H1 (cell line): ENCODE data around the gene TSGA10IP. TPM values are rescaled to one million over a fixed set of nuclear protein-coding genes. Genes with fewer than 3 reads are reported as not detected.
A peak's percentile ranks its signal among the peaks of the same experiment; 100 is the strongest.

ENCODE experiments used
- CTCF ChIA-PET: fragments of 300-600 bp; sonication (Branson Sonifier 250); formaldehyde crosslinking; loops from one replicate; lab custom pipeline; 2021; ENCODE audit not compliant: partially characterized antibody; lab: Charles Lee
- POLR2A ChIA-PET: fragments of 300-600 bp; sonication (Branson Sonifier 250); formaldehyde crosslinking; loops from one replicate; lab custom pipeline; 2021; ENCODE audit warnings: inconsistent platforms; ENCODE audit not compliant: partially characterized antibody; lab: Charles Lee
- DNase-seq, 2 experiments: peaks; one replicate each; pipeline versions ENCODE4 v3.0.0 to v3.0.0-alpha.2; 2010 to 2022; ENCODE audit warnings: low spot score in 2 of 2, low read depth in 1 of 2, mixed read lengths in 1 of 2
- FAIRE-seq: peaks from 2 replicates; lab custom pipeline; 2011; peaks lifted over from hg19 to GRCh38; lab: Jason Lieb, UNC
- H2AFZ ChIP-seq: 2 replicates; pipeline ENCODE4 v1.8.1; 2012; ENCODE audit warnings: low read length, inconsistent platforms
- H2AK5ac ChIP-seq: 2 replicates; pipeline ENCODE4 v1.6.1; 2013; ENCODE audit warnings: low read depth, low read length
- H2BK120ac ChIP-seq: replicated peaks from 2 replicates; pipeline ENCODE3; 2013; ENCODE audit warnings: low read depth, low read length, inconsistent platforms
- H2BK12ac ChIP-seq: 2 replicates; pipeline ENCODE4 v1.6.1; 2013; ENCODE audit warnings: low read depth, low read length
- H2BK15ac ChIP-seq: 2 replicates; pipeline ENCODE4 v1.6.1; 2013; ENCODE audit warnings: low read length
- H2BK20ac ChIP-seq: 2 replicates; pipeline ENCODE4 v1.6.1; 2013; ENCODE audit warnings: low read length
- H2BK5ac ChIP-seq: 2 replicates; pipeline ENCODE4 v1.6.1; 2013; ENCODE audit warnings: low read depth, low read length
- H3K14ac ChIP-seq: 2 replicates; pipeline ENCODE4 v1.6.1; 2013; ENCODE audit warnings: inconsistent platforms; ENCODE audit not compliant: insufficient read length
- H3K18ac ChIP-seq: 2 replicates; pipeline ENCODE4 v1.6.1; 2013; ENCODE audit warnings: low read length; ENCODE audit errors: extremely low read depth
- H3K23ac ChIP-seq: 2 replicates; pipeline ENCODE4 v1.6.1; 2013; ENCODE audit warnings: inconsistent platforms; ENCODE audit not compliant: insufficient read length
- H3K23me2 ChIP-seq: 2 replicates; pipeline ENCODE4 v1.6.1; 2013; ENCODE audit warnings: low read depth, low read length
- H3K27ac ChIP-seq: 2 replicates; pipeline ENCODE4 v1.6.1; 2011; ENCODE audit warnings: low read depth, low read length, inconsistent platforms
- H3K27me3 ChIP-seq, 4 experiments: replicated peaks in 1 of 4; 1 replicate in 1 of 4; 2 replicates in 3 of 4; pipeline versions ENCODE4 v1.6.1 to v1.8.1; 2011 to 2013; ENCODE audit warnings: low read length in 3 of 4, mild to moderate bottlenecking in 3 of 4, inconsistent platforms in 2 of 4, mixed read lengths in 2 of 4, moderate library complexity in 1 of 4; ENCODE audit not compliant: control insufficient read depth in 3 of 4, insufficient read depth in 3 of 4; ENCODE audit errors: extremely low read depth in 1 of 4
- H3K36me3 ChIP-seq, 4 experiments: 2 replicates each; pipeline versions ENCODE4 v1.6.1 to v1.8.1; 2011 to 2013; ENCODE audit warnings: mild to moderate bottlenecking in 4 of 4, low read length in 3 of 4, moderate library complexity in 2 of 4, control low read depth in 1 of 4, inconsistent platforms in 1 of 4; ENCODE audit not compliant: insufficient read depth in 4 of 4, control insufficient read depth in 2 of 4
- H3K4ac ChIP-seq: replicated peaks from 2 replicates; pipeline ENCODE3; 2013; ENCODE audit warnings: low read length, low read depth, mixed read lengths, inconsistent platforms; ENCODE audit not compliant: insufficient read length
- H3K4me1 ChIP-seq, 4 experiments: replicated peaks in 1 of 4; 1 replicate in 1 of 4; 2 replicates in 3 of 4; pipeline versions ENCODE4 v1.6.1 to v1.8.1; 2011 to 2013; ENCODE audit warnings: low read length in 3 of 4, inconsistent platforms in 2 of 4, mixed read lengths in 1 of 4; ENCODE audit not compliant: insufficient read depth in 4 of 4, control insufficient read depth in 3 of 4
- H3K4me2 ChIP-seq, 2 experiments: 2 replicates each; pipeline versions ENCODE4 v1.6.1 to v1.8.1; 2011 to 2013; ENCODE audit warnings: low read depth in 2 of 2, low read length in 2 of 2, control low read depth in 1 of 2, inconsistent platforms in 1 of 2, mild to moderate bottlenecking in 1 of 2; ENCODE audit not compliant: insufficient read depth in 1 of 2
- H3K4me3 ChIP-seq, 4 experiments: fragments of 200-600, 300-600 bp in 1 of 4; sonication (generic), shearing (Covaris generic), sonication (Bioruptor Twin) in 1 of 4; 2 replicates each; pipeline versions ENCODE4 v1.5.1 to v1.8.1; 2011 to 2016; ENCODE audit warnings: low read length in 4 of 4, low read depth in 3 of 4, control low read depth in 2 of 4, inconsistent platforms in 2 of 4, mild to moderate bottlenecking in 2 of 4, mixed read lengths in 1 of 4, moderate library complexity in 1 of 4; ENCODE audit not compliant: insufficient read depth in 2 of 4; ENCODE audit errors: extremely low read depth in 1 of 4
- H3K56ac ChIP-seq: replicated peaks from 2 replicates; pipeline ENCODE3; 2013; ENCODE audit warnings: low read depth, mild to moderate bottlenecking, mixed read lengths, low read length, inconsistent platforms; ENCODE audit not compliant: insufficient read length
- H3K79me1 ChIP-seq: 2 replicates; pipeline ENCODE4 v1.6.1; 2013; ENCODE audit warnings: low read depth, low read length, control low read depth
- H3K79me2 ChIP-seq, 2 experiments: 2 replicates each; pipeline versions ENCODE4 v1.6.1 to v1.8.1; 2012 to 2013; ENCODE audit warnings: low read length in 2 of 2, mild to moderate bottlenecking in 2 of 2, inconsistent platforms in 1 of 2; ENCODE audit not compliant: insufficient read depth in 2 of 2, control insufficient read depth in 1 of 2
- H3K9ac ChIP-seq, 4 experiments: replicated peaks in 1 of 4; 1 replicate in 1 of 4; 2 replicates in 3 of 4; pipeline versions ENCODE4 v1.6.1 to v1.8.1; 2011 to 2013; ENCODE audit warnings: low read depth in 3 of 4, low read length in 3 of 4, control low read depth in 2 of 4, mild to moderate bottlenecking in 2 of 4, moderate library complexity in 2 of 4, inconsistent platforms in 1 of 4; ENCODE audit errors: extremely low read depth in 1 of 4
- H3K9me3 ChIP-seq, 2 experiments: 2 replicates each; pipeline versions ENCODE4 v1.6.1 to v1.8.1; 2012 to 2013; ENCODE audit warnings: mild to moderate bottlenecking in 2 of 2, moderate library complexity in 2 of 2, control low read depth in 1 of 2, inconsistent platforms in 1 of 2, low read depth in 1 of 2, low read length in 1 of 2, mixed read lengths in 1 of 2; ENCODE audit not compliant: insufficient read depth in 2 of 2
- H4K20me1 ChIP-seq, 2 experiments: replicated peaks in 1 of 2; 2 replicates each; pipeline versions ENCODE3 to v1.8.1; 2011 to 2013; ENCODE audit warnings: inconsistent platforms in 2 of 2, low read length in 2 of 2, mild to moderate bottlenecking in 1 of 2; ENCODE audit not compliant: insufficient read depth in 2 of 2, control insufficient read depth in 1 of 2
- H4K5ac ChIP-seq: 2 replicates; pipeline ENCODE4 v1.6.1; 2013; ENCODE audit warnings: low read length, low read depth, mixed read lengths, inconsistent platforms; ENCODE audit not compliant: insufficient read length
- H4K8ac ChIP-seq: 2 replicates; pipeline ENCODE4 v1.8.0; 2013; ENCODE audit warnings: mild to moderate bottlenecking, moderate library complexity, low read length, inconsistent platforms; ENCODE audit not compliant: insufficient read depth; ENCODE audit errors: extremely low read depth
- H4K91ac ChIP-seq: replicated peaks from 2 replicates; pipeline ENCODE3; 2013; ENCODE audit warnings: low read length, mixed read lengths, inconsistent platforms; ENCODE audit not compliant: insufficient read length
- CHD1 ChIP-seq: IDR thresholded peaks from 2 replicates; pipeline ENCODE4 v1.6.1; 2012; ENCODE audit warnings: low read depth, low read length, improper control_type of control experiment
- CTCF ChIP-seq, 3 experiments: IDR thresholded peaks; 1 replicate in 2 of 3; 2 replicates in 1 of 3; pipeline versions ENCODE4 v1.5.1 to v1.6.1; 2011; ENCODE audit warnings: low read length in 3 of 3, mild to moderate bottlenecking in 3 of 3, inconsistent platforms in 2 of 3, low read depth in 1 of 3, moderate library complexity in 1 of 3; ENCODE audit not compliant: insufficient read depth in 1 of 3; ENCODE audit errors: control extremely low read depth in 1 of 3
- HDAC6 ChIP-seq: IDR thresholded peaks from one replicate; pipeline ENCODE4 v1.7.1; 2012; ENCODE audit warnings: low read depth, mild to moderate bottlenecking, inconsistent platforms, low read length, moderate library complexity
- KDM4A ChIP-seq: IDR thresholded peaks from one replicate; pipeline ENCODE4 v1.7.1; 2012; ENCODE audit warnings: low read depth, mild to moderate bottlenecking, moderate library complexity, low read length, inconsistent platforms; ENCODE audit not compliant: severe bottlenecking
- POLR2A ChIP-seq, 2 experiments: IDR thresholded peaks; 1 replicate in 1 of 2; 2 replicates in 1 of 2; pipeline ENCODE4 v1.6.1; 2011; ENCODE audit warnings: low read depth in 2 of 2, low read length in 2 of 2, mild to moderate bottlenecking in 2 of 2; ENCODE audit errors: control extremely low read depth in 1 of 2
- POU5F1 ChIP-seq: IDR thresholded peaks from 2 replicates; pipeline ENCODE4 v1.6.1; 2011; ENCODE audit warnings: low read depth, mild to moderate bottlenecking, low read length, moderate library complexity
- RFX5 ChIP-seq: IDR thresholded peaks from 2 replicates; pipeline ENCODE4 v1.6.1; 2011; ENCODE audit warnings: low read depth, low read length, improper control_type of control experiment, borderline replicate concordance
- RNF2 ChIP-seq: fragments of 200-900, 300-1000 bp; sonication (generic); IDR thresholded peaks from 2 replicates; pipeline ENCODE4 v1.7.1; 2016; ENCODE audit warnings: borderline replicate concordance, low read depth, mild to moderate bottlenecking, antibody characterized with exemption, low read length; ENCODE audit not compliant: poor library complexity, severe bottlenecking; ENCODE audit errors: missing control alignments
- USF2 ChIP-seq: IDR thresholded peaks from 2 replicates; pipeline ENCODE4 v1.6.1; 2011; ENCODE audit warnings: low read length, improper control_type of control experiment
- WGBS, 2 experiments: shearing (Covaris generic) in 1 of 2; methylation state at CpG; one replicate each; pipeline versions ENCODE4 v1.1.6 to v1.1.7; 2013 to 2015; ENCODE audit warnings: low lambda C conversion rate in 2 of 2, mixed read lengths in 2 of 2, inconsistent platforms in 1 of 2, low coverage in 1 of 2, missing lambda C conversion rate in 1 of 2; ENCODE audit not compliant: insufficient replicate concordance in 2 of 2, insufficient coverage in 1 of 2, insufficient read length in 1 of 2; ENCODE audit errors: extremely low coverage in 1 of 2, missing lambda C conversion rate in 1 of 2; 5-methylcytosine and 5-hydroxymethylcytosine counted together
- polyA plus RNA-seq, 7 experiments: library from polyadenylated mRNA; depleted of rRNA in 3 of 7; stranded (reverse) in 5 of 7; unstranded in 2 of 7; fragments of >200 nt in 5 of 7; fragments of 200-250 nt in 2 of 7; gene quantifications; 1 replicate in 5 of 7; 2 replicates in 1 of 7; 4 replicates in 1 of 7; pipeline versions ENCODE4 v1.2.1 to v1.2.3, GENCODE V29; 2011 to 2013; ENCODE audit warnings: missing spikeins in 2 of 7, mixed read lengths in 2 of 7
- total RNA-seq: library from RNA; stranded (reverse); fragmentation: NEBNext Ultra II Directional; extraction: Animal tissue kit (Norgen Biotek cat#: 25700); gene quantifications from 2 replicates; pipeline ENCODE4 v1.2.1, GENCODE V29; 2021

Gene TSGA10IP
- total and polyA plus RNA-seq, 2 of the 8 experiments (the other 6 are each of a cell fraction or from before 2014, with no cell fraction given) = 1.9 to 6.0 TPM

- H4K20me1 ChIP-seq = no peaks in the 10 kb centered on the region
- 54% methylated on average over 9 of the region's 9 CpGs; no CpG with 5 or more reads in 1 of the 2 experiments for WGBS, 2 experiments
- H3K14ac ChIP-seq = no peak overlapping the region
- DNase-seq = peak in 1 of 2 experiments; percentile 60
- H2AK5ac ChIP-seq = no peak overlapping the region
- H3K4me3 ChIP-seq = no peak overlapping the region
- peaks cover 2 to 8% (median 4%) of the 10 kb centered on the region in 4 experiments; a peak in 5 of 7 replicates for H3K4me1 ChIP-seq
- H2BK12ac ChIP-seq = no peak overlapping the region
- no peak overlapping the region for H4K5ac ChIP-seq
- H3K4me2 ChIP-seq = peak overlapping the region in 1 of 2 experiments; percentile 25; a peak in 1 of 4 replicates
- no peak overlapping the region for H3K4ac ChIP-seq
- H2BK5ac ChIP-seq = no peak overlapping the region; the same call in 1 of the 2 replicates
- H3K23me2 ChIP-seq = no peaks in the 10 kb centered on the region
- no peaks in the 10 kb centered on the region for H3K79me1 ChIP-seq
- no peaks in the 10 kb centered on the region for H3K27me3 ChIP-seq
- no peak overlapping the region for H2BK120ac ChIP-seq
- H4K8ac ChIP-seq = no peak overlapping the region
- H2AFZ ChIP-seq = no peak overlapping the region; the same call in 1 of the 2 replicates
- H3K56ac ChIP-seq = no peak overlapping the region
- no peak overlapping the region for H2BK20ac ChIP-seq
- H3K18ac ChIP-seq = no peak overlapping the region
- no peaks in the 10 kb centered on the region for H3K79me2 ChIP-seq
- H3K36me3 ChIP-seq = no peaks in the 10 kb centered on the region
- H3K27ac ChIP-seq = no peak overlapping the region
- no peak overlapping the region for H3K9ac ChIP-seq
- no peak overlapping the region for H4K91ac ChIP-seq
- no peaks in the 10 kb centered on the region for H3K9me3 ChIP-seq
- no peak overlapping the region for H2BK15ac ChIP-seq
- CTCF ChIA-PET = interaction anchor here (0.7 to 2.9 kb wide), 26 partner anchors 8 to 112 kb away, joined by 3 to 19 read pairs (median 6); partner anchors contain the start of genes CCDC85B and FIBP
- FAIRE-seq = no peak
- no peak overlapping the region for H3K23ac ChIP-seq
- POLR2A ChIA-PET = interaction anchor here (0.8 to 2.7 kb wide), 13 partner anchors 9 to 73 kb away, joined by 3 to 12 read pairs (median 6); partner anchors contain the start of genes C11orf68, CCDC85B, CFL1 and FIBP
- TF ChIP-seq POU5F1 = no peak
- TF ChIP-seq RFX5 = no peak
- peak in 1 of 3 experiments; percentile 31; a peak in 1 of 4 replicates for TF ChIP-seq CTCF (IDR thresholded peaks at IDR 0.05; ENCODE audit: control extremely low read depth in 1 of 3, insufficient read depth in 1 of 3, low read depth in 1 of 3, low read length in 3 of 3)
- no peak for TF ChIP-seq KDM4A
- TF ChIP-seq POLR2A (IDR thresholded peaks at IDR 0.05; ENCODE audit: control extremely low read depth in 1 of 2, low read depth in 2 of 2, low read length in 2 of 2) = no peak
- TF ChIP-seq HDAC6 = no peak
- TF ChIP-seq CHD1 = no peak
- no peak for TF ChIP-seq RNF2
- peak; percentile 81 for TF ChIP-seq USF2
These were observed 12.7 kb upstream of the TSGA10IP start for GRCh38 chr11:65932558-65932919.
